ENCODE measurements around the gene ADISSP. TPM values are rescaled to one million over a fixed set of nuclear protein-coding genes. Genes with fewer than 3 reads are reported as not detected.

ADISSP gene
- total RNA-seq, 4 donors from 2014 or later: 14.4 to 32.4 (median 22.2) TPM

- Histone ChIP-seq H3K27ac (no peak overlapping the region), H3K4me3 (no peak overlapping the region), H3K4me1 (no peaks in the 10 kb centered on the region), H3K9me3 (no peaks in the 10 kb centered on the region), H3K27me3 (no peaks in the 10 kb centered on the region), H3K36me3 (no peaks in the 10 kb centered on the region)
- TF ChIP-seq POLR2A (IDR thresholded peaks at IDR 0.05) (no peak), CTCF (IDR thresholded peaks at IDR 0.05) (no peak), EP300 (IDR thresholded peaks at IDR 0.05) (no peak)
- DNase-seq (ENCODE audit: low spot score in 2 of 2): no peak
- 88% methylated on average over 4 of the region's 4 CpGs for WGBS, 2 donors
Measured at GRCh38 chr20:3719046-3719445, 48.5 kb downstream of the ADISSP start.

- H3K4me3 ChIP-seq: no peak overlapping the region
- H3K9me3 ChIP-seq: no peaks in the 10 kb centered on the region
- H3K36me3 ChIP-seq: no peaks in the 10 kb centered on the region
- 77 to 80% methylated on average over 4 of the region's 4 CpGs for WGBS, 2 donors
- peaks cover 0 to 3% (median 0%) of the 10 kb centered on the region in 4 donors for H3K4me1 ChIP-seq
- TF ChIP-seq POLR2A (IDR thresholded peaks at IDR 0.05): no peak
- TF ChIP-seq EP300 (IDR thresholded peaks at IDR 0.05): no peak
- peak; percentile 36 to 63 (median 53) for TF ChIP-seq CTCF (IDR thresholded peaks at IDR 0.05)
- DNase-seq (ENCODE audit: low spot score in 2 of 2): no peak
- H3K27ac ChIP-seq: no peak overlapping the region
- no peaks in the 10 kb centered on the region for H3K27me3 ChIP-seq
Measured at GRCh38 chr20:3716195-3716834, 51.2 kb downstream of the ADISSP start.

GRCh38 chr20:3714092-3714491 is 53.5 kb downstream of the ADISSP start:
- H3K27ac ChIP-seq: no peak overlapping the region
- 68 to 75% methylated on average over 4 of the region's 4 CpGs for WGBS, 2 donors

GRCh38 chr20:3712279-3712873 is 55.2 kb downstream of the ADISSP start, which contains the start of gene SIGLEC1:
TSS of gene SIGLEC1 (minus strand) at chr20:3712600. CDS start at chr20:3707128, 5,472 bp downstream.
- H3K27ac ChIP-seq: no peak within 1 kb of the TSS
- DNase-seq (ENCODE audit: low spot score in 2 of 2): peak; percentile 39 to 46
- no peaks in the 10 kb centered on the region for H3K9me3 ChIP-seq
- 77 to 84% methylated on average over 9 to 14 of the region's 15 CpGs for WGBS, 2 donors
- peaks cover 0 to 17% (median 0%) of the 10 kb centered on the region in 4 donors for H3K4me1 ChIP-seq
- peak within 1 kb of the TSS in 1 of 4 donors; percentile 26 for H3K4me3 ChIP-seq
- no peaks in the 10 kb centered on the region for H3K36me3 ChIP-seq
- peak in 1 of 2 donors; percentile 74 for TF ChIP-seq EP300 (IDR thresholded peaks at IDR 0.05)
- no peak for TF ChIP-seq POLR2A (IDR thresholded peaks at IDR 0.05)
- no peak for TF ChIP-seq CTCF (IDR thresholded peaks at IDR 0.05)
- no peaks in the 10 kb centered on the region for H3K27me3 ChIP-seq

More at GRCh38 chr20:3714092-3714491, 53.5 kb downstream of the ADISSP start:
- no peak for TF ChIP-seq POLR2A (IDR thresholded peaks at IDR 0.05)
- peak in 1 of 2 donors; percentile 42 for TF ChIP-seq EP300 (IDR thresholded peaks at IDR 0.05)
- Histone ChIP-seq H3K36me3 (no peaks in the 10 kb centered on the region), H3K27me3 (no peaks in the 10 kb centered on the region), H3K4me1 (peaks cover 0 to 17% (median 0%) of the 10 kb centered on the region in 4 donors), H3K9me3 (no peaks in the 10 kb centered on the region), H3K4me3 (no peak overlapping the region)
- DNase-seq (ENCODE audit: low spot score in 2 of 2): no peak

- TF ChIP-seq EP300 (IDR thresholded peaks at IDR 0.05) (no peak), CTCF (IDR thresholded peaks at IDR 0.05) (no peak), POLR2A (IDR thresholded peaks at IDR 0.05) (no peak)
- H3K27me3 ChIP-seq: no peaks in the 10 kb centered on the region
- H3K27ac ChIP-seq: no peak overlapping the region
- H3K4me1 ChIP-seq: peaks cover 0 to 17% (median 0%) of the 10 kb centered on the region in 4 donors
- 71 to 78% methylated on average over 4 of the region's 4 CpGs for WGBS, 2 donors
- H3K9me3 ChIP-seq: no peaks in the 10 kb centered on the region
- no peaks in the 10 kb centered on the region for H3K36me3 ChIP-seq
- H3K4me3 ChIP-seq: peak overlapping the region in 1 of 4 donors; percentile 26
- no peak for DNase-seq (ENCODE audit: low spot score in 2 of 2)
Measured at GRCh38 chr20:3711484-3711941, 56.0 kb downstream of the ADISSP start.

Data from tibial nerve (tissue), 4 donors.